Sigmoid colon (tissue), 4 donors: ENCODE data around the gene GREB1.

ENCODE experiments used
- CTCF ChIP-seq, 4 experiments: fragments of 450-650 bp in 3 of 4; fragments of 200-600 bp in 1 of 4; IDR thresholded peaks; one replicate each; pipeline ENCODE4 v1.5.1; 2016 to 2019; ENCODE audit warnings: antibody characterized with exemption in 4 of 4, mild to moderate bottlenecking in 3 of 4, moderate library complexity in 2 of 4
- EP300 ChIP-seq, 4 donors: sonication (generic); formaldehyde crosslinking; IDR thresholded peaks; one replicate each; pipeline ENCODE4 v1.6.1; 2017; ENCODE audit warnings: antibody characterized with exemption in 4 of 4
- POLR2A ChIP-seq, 2 donors: fragments of 450-650 bp; IDR thresholded peaks; one replicate each; pipeline ENCODE4 v1.6.1; 2016; ENCODE audit warnings: antibody characterized with exemption in 2 of 2, mild to moderate bottlenecking in 2 of 2, moderate library complexity in 2 of 2
- POLR2AphosphoS5 ChIP-seq, 4 donors: sonication (generic); formaldehyde crosslinking; IDR thresholded peaks; one replicate each; pipeline ENCODE4 v1.6.1; 2017; ENCODE audit warnings: antibody characterized with exemption in 4 of 4

DNA sequence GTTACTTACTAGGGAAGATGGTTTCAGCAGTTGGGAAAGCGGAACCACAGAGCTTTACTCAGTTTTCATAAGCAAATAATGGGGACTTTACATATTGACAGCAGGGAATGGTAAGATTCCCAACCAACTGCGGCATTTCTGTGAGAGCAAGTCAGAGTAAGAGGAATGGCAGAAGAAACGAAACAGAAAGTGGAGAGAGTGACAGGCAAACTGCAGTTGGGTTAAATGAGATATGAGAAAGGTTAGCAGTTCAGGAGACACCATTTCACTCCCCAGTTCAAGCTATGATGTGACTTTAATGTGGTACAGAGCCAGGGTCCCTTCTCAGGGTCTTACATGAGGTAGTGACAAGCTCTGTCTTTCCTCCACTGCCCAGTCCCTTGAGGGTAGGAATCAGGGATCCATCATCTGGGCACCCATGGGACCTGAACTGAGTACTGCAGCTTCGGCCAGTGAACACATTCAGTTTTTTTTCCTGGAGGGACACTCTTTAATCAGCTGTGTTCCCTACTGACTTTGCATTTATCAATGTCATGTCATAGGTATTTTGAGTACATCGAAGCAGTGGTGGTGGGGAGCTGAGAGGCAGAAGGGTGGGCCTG, 33.0 kb upstream of the GREB1 start:
- no peak for TF ChIP-seq CTCF (IDR thresholded peaks at IDR 0.05)
- no peak for TF ChIP-seq EP300 (IDR thresholded peaks at IDR 0.05)
- TF ChIP-seq POLR2AphosphoS5 (IDR thresholded peaks at IDR 0.05) = no peak
- no peak for TF ChIP-seq POLR2A (IDR thresholded peaks at IDR 0.05)
